ENCODE results near the gene BACE1-AS.

Gene BACE1-AS

DNA sequence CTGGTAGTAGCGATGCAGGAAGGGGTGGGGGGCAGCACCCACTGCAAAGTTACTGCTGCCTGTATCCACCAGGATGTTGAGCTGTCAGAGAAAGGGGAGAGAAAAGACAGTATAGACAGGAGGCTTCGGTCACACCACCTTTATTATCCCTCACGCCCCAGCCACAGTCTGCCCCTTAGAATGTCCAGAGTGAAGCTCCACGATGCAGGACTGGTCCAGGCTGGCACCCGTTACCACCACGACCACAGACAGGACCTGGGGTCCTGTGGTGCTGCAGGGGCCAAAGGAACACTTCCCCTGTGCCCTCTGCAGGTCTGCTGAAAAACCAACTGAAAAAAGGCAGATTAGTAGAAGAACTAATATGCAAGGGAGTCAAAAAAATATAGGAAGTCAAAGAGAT is 5.7 kb downstream of the BACE1-AS start:
- TF ChIP-seq, protein P1, sequence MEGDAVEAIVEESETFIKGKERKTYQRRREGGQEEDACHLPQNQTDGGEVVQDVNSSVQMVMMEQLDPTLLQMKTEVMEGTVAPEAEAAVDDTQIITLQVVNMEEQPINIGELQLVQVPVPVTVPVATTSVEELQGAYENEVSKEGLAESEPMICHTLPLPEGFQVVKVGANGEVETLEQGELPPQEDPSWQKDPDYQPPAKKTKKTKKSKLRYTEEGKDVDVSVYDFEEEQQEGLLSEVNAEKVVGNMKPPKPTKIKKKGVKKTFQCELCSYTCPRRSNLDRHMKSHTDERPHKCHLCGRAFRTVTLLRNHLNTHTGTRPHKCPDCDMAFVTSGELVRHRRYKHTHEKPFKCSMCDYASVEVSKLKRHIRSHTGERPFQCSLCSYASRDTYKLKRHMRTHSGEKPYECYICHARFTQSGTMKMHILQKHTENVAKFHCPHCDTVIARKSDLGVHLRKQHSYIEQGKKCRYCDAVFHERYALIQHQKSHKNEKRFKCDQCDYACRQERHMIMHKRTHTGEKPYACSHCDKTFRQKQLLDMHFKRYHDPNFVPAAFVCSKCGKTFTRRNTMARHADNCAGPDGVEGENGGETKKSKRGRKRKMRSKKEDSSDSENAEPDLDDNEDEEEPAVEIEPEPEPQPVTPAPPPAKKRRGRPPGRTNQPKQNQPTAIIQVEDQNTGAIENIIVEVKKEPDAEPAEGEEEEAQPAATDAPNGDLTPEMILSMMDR (IDR thresholded peaks at IDR 0.05) = no peak
- Mint-ChIP-seq H3K4me3 (no peak overlapping the region), H3K27me3 (ENCODE audit: low read depth, poor library complexity) (no peaks in the 10 kb centered on the region), H3K27ac (no peak overlapping the region), H3K36me3 (ENCODE audit: low read depth) (peaks cover 34% of the 10 kb centered on the region), H3K9me3 (no peaks in the 10 kb centered on the region), H3K4me1 (peaks cover 47% of the 10 kb centered on the region)
- no peak for DNase-seq

DNA sequence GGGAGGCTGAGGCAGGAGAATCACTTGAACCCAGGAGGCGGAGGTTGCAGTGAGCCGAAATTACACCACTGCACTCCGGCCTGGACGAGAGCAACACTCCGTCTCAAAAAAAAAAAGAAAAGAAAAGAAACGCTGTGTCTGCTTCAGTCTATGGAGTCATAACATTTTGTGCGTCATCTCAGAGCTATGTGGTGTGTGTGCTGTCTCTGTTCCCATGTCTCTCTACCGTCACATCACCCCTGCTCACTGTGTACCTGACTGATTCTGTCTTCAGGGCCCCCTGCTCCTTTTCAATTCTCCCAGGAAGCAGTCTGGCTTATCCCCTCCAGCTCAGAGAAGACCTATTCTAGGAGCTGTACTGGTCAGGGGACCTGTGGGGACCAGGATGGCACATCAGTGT is 7.0 kb downstream of the BACE1-AS start:
- Mint-ChIP-seq H3K36me3 (ENCODE audit: low read depth) (peaks cover 21% of the 10 kb centered on the region), H3K9me3 (no peaks in the 10 kb centered on the region), H3K4me3 (no peak overlapping the region), H3K4me1 (peaks cover 54% of the 10 kb centered on the region), H3K27ac (peak overlapping the region; percentile 90), H3K27me3 (ENCODE audit: low read depth, poor library complexity) (no peaks in the 10 kb centered on the region)
- TF ChIP-seq, protein P1 (IDR thresholded peaks at IDR 0.05) = no peak
- DNase-seq = no peak

DNA sequence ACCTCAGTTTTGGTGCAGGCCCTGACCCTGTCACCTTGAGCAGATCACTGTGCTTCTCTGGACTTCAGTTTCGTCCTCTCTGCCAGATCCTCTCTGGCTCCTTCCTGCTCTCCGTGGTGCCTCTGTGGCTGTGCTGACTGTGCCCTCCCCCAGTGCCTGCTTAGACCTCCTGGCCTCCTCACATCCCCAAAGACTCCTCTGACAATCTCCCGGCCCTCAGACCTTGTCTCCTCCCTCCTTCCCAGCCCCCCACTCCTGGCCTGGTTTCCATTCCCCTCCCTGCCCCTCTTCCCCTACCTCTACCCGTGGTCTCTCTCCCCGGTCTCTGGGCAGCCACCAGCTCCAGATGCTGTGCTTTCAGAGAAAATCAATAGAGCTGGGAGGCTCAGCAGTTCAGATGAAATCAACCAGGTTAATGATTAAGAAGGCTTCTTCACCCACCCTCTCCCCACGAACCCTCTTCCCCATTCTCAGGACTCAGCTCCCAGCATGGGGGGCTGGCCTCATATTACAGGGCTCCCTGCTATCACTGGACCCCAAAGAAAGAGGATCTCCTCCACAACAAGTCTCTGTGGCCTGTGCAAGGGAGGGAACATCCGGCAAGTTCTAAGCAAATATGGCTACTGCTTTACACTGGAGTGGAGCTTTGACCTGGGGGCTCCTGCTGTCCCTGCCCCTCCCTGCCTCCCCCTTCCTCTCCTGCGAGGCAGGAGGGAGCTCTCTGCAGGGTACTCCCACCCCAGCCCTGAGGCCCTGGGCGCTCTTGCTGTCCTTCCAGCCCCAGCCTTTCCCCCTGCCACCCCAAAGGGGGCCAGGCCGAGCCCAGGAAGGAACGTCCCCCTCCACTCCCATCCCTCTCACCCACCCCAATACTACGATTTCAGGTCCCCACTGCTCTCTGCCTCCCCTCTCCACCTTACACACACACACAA is 8.5 kb downstream of the BACE1-AS start:
- Mint-ChIP-seq H3K27me3 (ENCODE audit: low read depth, poor library complexity) (no peaks in the 10 kb centered on the region), H3K27ac (peak overlapping the region; percentile 97), H3K36me3 (ENCODE audit: low read depth) (peaks cover 13% of the 10 kb centered on the region), H3K9me3 (no peaks in the 10 kb centered on the region), H3K4me1 (peaks cover 68% of the 10 kb centered on the region), H3K4me3 (peak overlapping the region; percentile 60)
- TF ChIP-seq, protein P1 (IDR thresholded peaks at IDR 0.05) = no peak
- peak; percentile 18 for DNase-seq

- TF ChIP-seq, protein P1 (IDR thresholded peaks at IDR 0.05) = no peak
- Mint-ChIP-seq H3K27ac (peak overlapping the region; percentile 97), H3K27me3 (ENCODE audit: low read depth, poor library complexity) (no peaks in the 10 kb centered on the region), H3K4me1 (peaks cover 70% of the 10 kb centered on the region), H3K36me3 (ENCODE audit: low read depth) (peaks cover 8% of the 10 kb centered on the region), H3K4me3 (peak overlapping the region; percentile 35), H3K9me3 (no peaks in the 10 kb centered on the region)
- peak; percentile 56 for DNase-seq
Measured at GRCh38 chr11:117300283-117300663, 9.1 kb downstream of the BACE1-AS start.

DNA sequence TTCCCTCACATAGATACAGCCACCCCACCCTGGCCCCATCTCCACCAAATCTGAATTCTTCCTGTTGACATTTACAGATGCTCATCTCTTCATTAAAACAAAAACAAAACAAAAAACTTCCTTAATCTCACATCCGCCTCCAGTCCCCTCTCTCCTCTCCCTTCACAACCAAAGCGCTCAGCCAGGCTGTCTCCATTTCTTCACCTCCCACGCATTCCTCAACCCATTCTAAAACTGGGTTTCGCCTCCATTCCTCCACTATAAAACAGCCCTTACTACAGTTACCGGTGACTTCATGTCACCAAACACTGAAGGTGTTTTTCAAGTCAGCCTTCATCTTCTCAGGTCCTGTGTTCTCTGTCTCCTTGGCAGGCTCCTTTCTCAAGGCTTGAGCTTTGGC is 9.6 kb downstream of the BACE1-AS start:
- TF ChIP-seq, protein P1 (IDR thresholded peaks at IDR 0.05) = no peak
- peaks cover 70% of the 10 kb centered on the region for H3K4me1 Mint-ChIP-seq
- H3K27ac Mint-ChIP-seq = peak overlapping the region; percentile 98
- peaks cover 8% of the 10 kb centered on the region for H3K36me3 Mint-ChIP-seq (ENCODE audit: low read depth)
- H3K9me3 Mint-ChIP-seq = no peaks in the 10 kb centered on the region
- peak overlapping the region; percentile 66 for H3K4me3 Mint-ChIP-seq
- H3K27me3 Mint-ChIP-seq (ENCODE audit: low read depth, poor library complexity) = no peaks in the 10 kb centered on the region
- peak; percentile 11 for DNase-seq

DNA sequence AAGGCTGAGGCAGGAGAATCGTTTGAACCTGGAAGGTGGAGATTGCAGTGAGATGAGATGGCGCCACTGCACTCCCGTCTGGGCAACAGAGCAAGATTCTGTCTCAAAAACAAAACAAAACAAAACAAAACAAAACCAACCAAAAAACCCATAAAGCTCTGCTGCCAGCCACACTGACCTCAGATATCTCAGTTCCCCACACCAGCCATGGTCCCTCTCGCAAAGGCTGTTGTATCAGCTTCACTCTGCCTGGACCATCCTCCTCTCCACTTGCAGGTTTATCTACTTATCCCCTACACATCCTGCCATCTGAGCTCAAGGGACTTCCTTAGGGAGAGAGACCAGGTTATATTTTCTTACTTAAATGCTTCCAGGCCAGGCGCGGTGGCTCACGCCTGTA is 11.1 kb downstream of the BACE1-AS start:
- no peak overlapping the region for H3K27ac Mint-ChIP-seq
- H3K9me3 Mint-ChIP-seq = no peaks in the 10 kb centered on the region
- TF ChIP-seq, protein P1 (IDR thresholded peaks at IDR 0.05) = no peak
- peaks cover 61% of the 10 kb centered on the region for H3K4me1 Mint-ChIP-seq
- no peak for DNase-seq
- H3K4me3 Mint-ChIP-seq = no peak overlapping the region
- peaks cover 8% of the 10 kb centered on the region for H3K36me3 Mint-ChIP-seq (ENCODE audit: low read depth)
- H3K27me3 Mint-ChIP-seq (ENCODE audit: low read depth, poor library complexity) = no peaks in the 10 kb centered on the region
